ENCODE data around the gene SLC25A10.

GRCh38 chr17:81695801-81696200 lies 16.3 kb upstream of the SLC25A10 start:
- TF ChIP-seq POLR2AphosphoS5 (IDR thresholded peaks at IDR 0.05; ENCODE audit: low read depth, low read length) = no peak
- no peak; the same call in 1 of the 2 replicates for TF ChIP-seq POLR2A (IDR thresholded peaks at IDR 0.05; ENCODE audit: low read depth, low read length)
- TF ChIP-seq TAF1 (IDR thresholded peaks at IDR 0.05; ENCODE audit: borderline replicate concordance, low read depth, low read length) = no peak

Measured in GM12892 (cell line).